ENCODE data around the gene SCAMP1.

SCAMP1 gene

DNA sequence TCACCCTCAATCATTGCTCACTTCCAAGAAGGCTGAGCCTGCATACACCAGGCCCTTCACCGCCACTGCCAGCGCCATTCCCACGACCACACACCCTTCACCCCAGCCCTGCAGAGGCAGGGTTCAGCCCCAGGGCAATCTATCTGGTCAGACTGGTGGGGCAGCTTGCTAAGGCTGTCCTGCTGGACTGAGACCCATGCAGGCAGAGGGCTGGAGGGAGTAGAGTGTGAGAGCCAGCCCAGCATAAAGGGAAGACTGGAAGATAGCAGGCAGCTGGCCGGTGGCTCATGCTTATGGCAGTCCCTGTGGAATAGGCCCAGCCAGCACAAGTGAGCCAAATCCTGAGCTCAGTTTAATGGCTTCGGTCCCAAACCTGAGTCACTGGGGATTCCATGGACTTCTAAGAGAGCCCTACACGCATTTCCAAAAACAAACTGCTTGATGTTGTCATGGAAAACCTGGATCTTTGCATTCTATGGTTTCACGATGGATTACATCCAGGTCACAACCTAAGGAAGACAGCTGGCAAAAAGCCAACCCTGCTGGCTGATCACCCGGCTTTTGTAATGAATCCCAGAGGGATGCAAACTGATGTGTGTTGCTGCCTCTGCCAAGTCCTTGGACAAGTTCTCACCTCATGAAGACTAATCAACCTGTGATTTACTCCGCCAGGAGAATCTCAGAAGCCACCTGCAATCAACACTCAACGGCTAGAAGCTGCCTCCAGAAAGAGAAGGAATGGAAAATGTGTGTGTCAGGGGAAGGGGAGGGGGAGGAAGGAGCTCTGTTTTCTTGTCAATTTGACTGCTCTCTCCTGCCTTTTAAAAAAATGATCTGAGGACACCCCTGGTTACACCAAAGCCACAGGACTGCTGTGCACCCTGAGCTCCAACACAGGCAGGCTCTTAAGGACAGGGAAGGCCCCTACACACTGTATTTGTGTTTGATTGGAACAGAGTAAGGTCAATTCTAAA is 144.6 kb downstream of the SCAMP1 start:
- Mint-ChIP-seq H3K4me1 (ENCODE audit: low read depth) (peaks cover 10% of the 10 kb centered on the region), H3K27me3 (peaks cover 51% of the 10 kb centered on the region), H3K27ac (no peak overlapping the region), H3K4me3 (no peak overlapping the region), H3K9me3 (no peaks in the 10 kb centered on the region), H3K36me3 (ENCODE audit: low read depth) (no peaks in the 10 kb centered on the region)

GRCh38 chr5:78505860-78506259 is 145.4 kb downstream of the SCAMP1 start:
- H3K36me3 Mint-ChIP-seq (ENCODE audit: low read depth) = no peaks in the 10 kb centered on the region
- H3K9me3 Mint-ChIP-seq = no peaks in the 10 kb centered on the region
- H3K4me3 Mint-ChIP-seq = no peak overlapping the region
- H3K4me1 Mint-ChIP-seq (ENCODE audit: low read depth) = peaks cover 10% of the 10 kb centered on the region
- H3K27ac Mint-ChIP-seq = no peak overlapping the region
- H3K27me3 Mint-ChIP-seq = peaks cover 50% of the 10 kb centered on the region

- Mint-ChIP-seq H3K4me3 (no peak overlapping the region), H3K27me3 (peaks cover 52% of the 10 kb centered on the region), H3K36me3 (ENCODE audit: low read depth) (no peaks in the 10 kb centered on the region), H3K27ac (no peak overlapping the region), H3K9me3 (no peaks in the 10 kb centered on the region), H3K4me1 (ENCODE audit: low read depth) (peaks cover 10% of the 10 kb centered on the region)
These were observed 146.0 kb downstream of the SCAMP1 start for GRCh38 chr5:78506261-78507024.

GRCh38 chr5:78507531-78507930 is 147.1 kb downstream of the SCAMP1 start:
- Mint-ChIP-seq H3K27me3 (peaks cover 48% of the 10 kb centered on the region), H3K36me3 (ENCODE audit: low read depth) (no peaks in the 10 kb centered on the region), H3K9me3 (no peaks in the 10 kb centered on the region), H3K27ac (no peak overlapping the region), H3K4me1 (ENCODE audit: low read depth) (peaks cover 10% of the 10 kb centered on the region), H3K4me3 (no peak overlapping the region)

DNA sequence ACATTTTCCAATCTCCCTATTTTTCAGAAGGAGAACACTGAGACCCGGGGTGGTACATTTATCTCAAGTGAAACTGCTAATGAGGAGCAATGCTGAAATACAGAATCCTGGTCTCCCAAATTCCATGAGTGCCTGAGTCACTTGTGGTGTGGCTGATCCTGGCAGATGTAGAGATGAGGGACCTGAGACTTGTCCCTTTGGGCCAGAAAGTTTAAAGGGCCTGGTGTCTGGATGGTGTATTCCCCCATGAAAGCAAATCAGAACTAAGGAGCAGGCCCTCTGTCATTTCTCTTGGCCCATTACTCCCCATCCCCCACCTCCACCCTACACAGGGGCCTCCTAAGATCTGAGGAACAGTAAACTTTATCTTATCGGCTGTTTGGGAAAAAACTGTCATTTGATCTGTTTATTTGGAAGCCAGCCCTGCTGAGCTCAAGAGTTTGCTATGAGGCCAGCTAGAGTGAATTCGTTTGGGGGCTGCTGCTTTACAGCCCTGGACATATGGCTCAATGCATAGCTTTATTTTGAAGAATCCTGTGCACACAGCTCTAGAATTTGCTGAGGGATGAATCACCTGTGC is 147.9 kb downstream of the SCAMP1 start:
- Mint-ChIP-seq H3K36me3 (ENCODE audit: low read depth) (no peaks in the 10 kb centered on the region), H3K9me3 (no peaks in the 10 kb centered on the region), H3K4me3 (no peak overlapping the region), H3K4me1 (ENCODE audit: low read depth) (peaks cover 10% of the 10 kb centered on the region), H3K27ac (no peak overlapping the region), H3K27me3 (peaks cover 48% of the 10 kb centered on the region)

DNA sequence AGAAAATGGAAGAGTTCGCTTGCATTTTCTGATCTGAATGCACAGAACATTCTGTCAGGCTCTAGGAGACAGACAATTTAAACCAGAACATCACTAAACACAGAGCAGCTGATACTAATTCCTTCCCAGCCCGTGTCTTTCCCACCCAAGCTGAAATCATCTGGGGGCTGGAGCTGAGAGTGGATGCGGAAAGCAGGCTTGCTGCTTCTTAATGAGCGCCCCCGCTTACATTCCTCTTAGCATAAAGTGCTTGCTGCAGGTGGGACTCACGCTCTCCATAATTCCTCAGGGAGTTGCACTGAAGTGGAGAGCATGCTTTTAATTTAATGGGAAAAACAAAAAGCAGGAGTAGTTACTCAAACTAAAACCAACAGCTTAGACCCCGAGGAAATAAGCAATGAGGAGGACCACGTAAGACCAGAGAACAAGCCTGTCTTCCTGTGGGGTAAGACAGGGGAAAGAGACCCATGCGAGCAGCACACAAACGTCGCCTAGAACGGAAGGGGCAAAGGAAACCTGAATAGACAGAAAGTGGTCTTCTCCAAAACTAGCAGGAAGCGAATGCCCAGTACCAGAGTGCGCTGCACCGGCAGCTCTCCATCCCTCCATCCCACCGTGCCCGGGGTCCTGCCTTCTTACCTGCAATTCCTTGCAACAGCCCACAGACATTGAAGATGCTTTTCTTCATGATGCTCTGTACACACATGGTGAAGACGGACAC is 148.9 kb downstream of the SCAMP1 start:
- Mint-ChIP-seq H3K27ac (no peak overlapping the region), H3K4me1 (ENCODE audit: low read depth) (peaks cover 10% of the 10 kb centered on the region), H3K4me3 (peak overlapping the region; percentile 84), H3K9me3 (no peaks in the 10 kb centered on the region), H3K27me3 (peaks cover 48% of the 10 kb centered on the region), H3K36me3 (ENCODE audit: low read depth) (no peaks in the 10 kb centered on the region)

DNA sequence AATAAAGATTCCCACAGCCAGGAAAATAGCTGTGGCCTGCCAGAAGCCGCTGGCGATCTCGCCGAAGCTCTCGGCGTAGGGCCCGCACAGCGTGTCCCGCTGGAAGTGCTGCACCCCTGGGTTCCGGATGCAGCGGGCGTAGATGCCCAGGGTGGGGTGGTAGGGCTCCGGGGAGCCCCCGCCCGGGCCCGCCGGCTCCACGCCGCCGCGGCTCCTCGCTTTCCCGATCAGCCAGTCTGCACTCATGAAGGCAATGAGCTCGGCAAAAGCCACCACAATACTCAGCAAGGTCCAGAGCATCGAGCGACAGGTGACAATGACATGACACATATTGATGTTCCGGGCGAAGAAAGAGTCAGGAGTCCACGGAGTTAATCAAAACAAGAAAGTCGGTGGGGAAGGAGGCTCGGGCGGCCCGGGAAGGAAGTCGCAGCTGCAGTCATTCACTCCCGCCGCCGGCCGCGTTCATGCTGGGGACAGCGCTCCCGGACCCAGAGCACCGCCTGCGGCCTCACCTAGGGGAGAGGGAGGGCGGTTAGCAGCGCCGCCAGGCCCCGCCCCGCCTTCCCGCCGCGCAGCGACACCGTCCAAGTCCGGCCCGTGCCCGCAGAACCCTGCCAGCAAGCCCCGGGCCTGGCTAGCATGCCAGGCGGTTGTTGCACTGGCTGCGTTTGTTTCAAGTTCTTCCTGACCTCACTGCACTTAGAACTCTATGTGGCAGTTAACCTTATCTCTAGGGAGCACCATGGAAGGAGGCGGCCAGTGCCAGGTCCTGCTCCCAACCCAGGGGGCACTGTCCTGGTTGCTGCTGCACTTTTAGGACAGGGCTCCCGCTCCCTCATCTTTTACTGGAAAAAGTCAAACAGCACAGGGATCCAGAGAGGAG is 149.7 kb downstream of the SCAMP1 start:
- Mint-ChIP-seq H3K4me1 (ENCODE audit: low read depth) (peaks cover 10% of the 10 kb centered on the region), H3K9me3 (no peaks in the 10 kb centered on the region), H3K36me3 (ENCODE audit: low read depth) (no peaks in the 10 kb centered on the region), H3K27me3 (peaks cover 57% of the 10 kb centered on the region), H3K27ac (no peak overlapping the region), H3K4me3 (peak overlapping the region; percentile 84)

DNA sequence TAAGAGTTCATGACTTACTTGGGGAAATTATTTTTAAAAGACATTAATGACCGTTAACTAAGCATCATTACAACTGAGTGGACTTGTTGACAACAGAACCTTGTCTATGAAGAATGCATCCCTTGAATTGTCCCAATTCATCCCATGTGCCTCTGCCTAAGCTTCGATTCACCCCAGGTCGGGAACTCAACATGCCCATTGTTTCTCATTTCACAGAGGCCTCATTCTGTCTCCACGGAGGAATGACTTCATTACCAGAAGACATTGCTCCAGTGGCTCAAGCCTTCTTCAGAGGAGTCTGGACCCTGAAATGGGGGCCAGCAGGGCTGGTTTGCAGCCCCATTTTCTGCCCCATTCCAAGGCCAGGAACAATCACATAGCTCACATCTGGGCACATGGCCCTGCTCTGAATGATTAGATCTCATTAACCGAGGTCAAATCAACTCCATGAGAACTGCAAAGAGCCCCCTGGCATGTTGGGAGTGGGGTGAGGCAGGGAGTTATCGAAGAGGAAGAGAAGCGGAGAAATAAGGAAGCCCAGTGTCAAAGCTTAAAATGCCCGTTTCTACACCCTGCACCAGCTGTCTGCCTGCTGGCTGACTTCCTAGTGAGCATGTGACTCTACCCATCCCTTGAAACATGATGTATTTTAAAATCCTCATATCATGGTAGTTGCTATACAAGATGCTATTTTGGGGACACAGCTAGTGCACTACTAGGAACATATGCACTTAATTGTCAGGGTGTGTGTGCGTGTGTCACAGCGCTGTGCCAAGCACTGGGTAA is 150.9 kb downstream of the SCAMP1 start:
- Mint-ChIP-seq H3K27ac (no peak overlapping the region), H3K27me3 (peaks cover 55% of the 10 kb centered on the region), H3K36me3 (ENCODE audit: low read depth) (no peaks in the 10 kb centered on the region), H3K9me3 (no peaks in the 10 kb centered on the region), H3K4me3 (no peak overlapping the region), H3K4me1 (ENCODE audit: low read depth) (peaks cover 10% of the 10 kb centered on the region)

DNA sequence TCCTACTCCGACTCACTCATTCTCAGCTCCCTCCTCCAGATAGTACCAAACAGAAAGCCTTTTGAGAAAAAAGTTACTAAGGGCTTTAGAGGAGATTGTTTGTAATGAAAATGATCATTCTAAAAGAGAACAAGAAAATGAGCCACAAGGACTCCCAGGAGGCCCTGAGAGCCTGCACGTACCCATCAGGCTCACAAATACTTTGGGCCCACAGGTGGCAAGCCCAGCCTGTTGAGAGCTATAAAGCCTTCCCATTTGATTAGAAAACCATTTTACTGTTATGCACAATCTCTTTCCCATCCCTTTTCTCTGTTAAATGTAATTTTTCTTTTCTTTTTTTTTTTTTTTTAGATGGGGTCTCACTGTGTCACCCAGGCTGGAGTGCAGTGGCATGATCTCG is 152.0 kb downstream of the SCAMP1 start:
- H3K9me3 Mint-ChIP-seq = no peaks in the 10 kb centered on the region
- peaks cover 10% of the 10 kb centered on the region for H3K4me1 Mint-ChIP-seq (ENCODE audit: low read depth)
- peaks cover 56% of the 10 kb centered on the region for H3K27me3 Mint-ChIP-seq
- H3K4me3 Mint-ChIP-seq = no peak overlapping the region
- no peaks in the 10 kb centered on the region for H3K36me3 Mint-ChIP-seq (ENCODE audit: low read depth)
- H3K27ac Mint-ChIP-seq = no peak overlapping the region

DNA sequence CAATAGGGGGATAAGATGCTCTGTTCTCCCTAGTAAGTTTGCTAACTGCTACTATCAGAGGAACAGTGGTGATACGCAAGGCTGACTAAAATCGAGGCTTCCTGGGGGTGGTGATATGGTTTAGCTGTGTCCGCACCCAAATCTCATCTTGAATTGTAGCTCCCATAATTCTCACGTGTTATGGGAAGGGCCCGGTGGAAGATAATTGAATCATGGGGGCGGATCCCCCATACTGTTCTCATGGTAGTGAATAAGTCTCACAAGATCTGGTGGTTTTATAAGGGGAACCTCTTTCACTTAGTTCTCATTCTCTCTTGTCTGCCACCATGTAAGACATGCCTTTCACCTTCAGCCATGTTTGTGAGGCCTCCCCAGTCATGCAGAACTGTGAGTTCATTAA is 153.0 kb downstream of the SCAMP1 start:
- Mint-ChIP-seq H3K27me3 (peaks cover 50% of the 10 kb centered on the region), H3K36me3 (ENCODE audit: low read depth) (no peaks in the 10 kb centered on the region), H3K27ac (no peak overlapping the region)

GRCh38 chr5:78514427-78515330 is 154.3 kb downstream of the SCAMP1 start:
- Mint-ChIP-seq H3K4me3 (no peak overlapping the region), H3K27me3 (peaks cover 45% of the 10 kb centered on the region), H3K4me1 (ENCODE audit: low read depth) (peaks cover under 1% of the 10 kb centered on the region), H3K27ac (no peak overlapping the region), H3K36me3 (ENCODE audit: low read depth) (no peaks in the 10 kb centered on the region), H3K9me3 (no peaks in the 10 kb centered on the region)

More for the DNA sequence above, 153.0 kb downstream of the SCAMP1 start:
- H3K9me3 Mint-ChIP-seq = no peaks in the 10 kb centered on the region
- H3K4me3 Mint-ChIP-seq = no peak overlapping the region
- peaks cover 10% of the 10 kb centered on the region for H3K4me1 Mint-ChIP-seq (ENCODE audit: low read depth)

DNA sequence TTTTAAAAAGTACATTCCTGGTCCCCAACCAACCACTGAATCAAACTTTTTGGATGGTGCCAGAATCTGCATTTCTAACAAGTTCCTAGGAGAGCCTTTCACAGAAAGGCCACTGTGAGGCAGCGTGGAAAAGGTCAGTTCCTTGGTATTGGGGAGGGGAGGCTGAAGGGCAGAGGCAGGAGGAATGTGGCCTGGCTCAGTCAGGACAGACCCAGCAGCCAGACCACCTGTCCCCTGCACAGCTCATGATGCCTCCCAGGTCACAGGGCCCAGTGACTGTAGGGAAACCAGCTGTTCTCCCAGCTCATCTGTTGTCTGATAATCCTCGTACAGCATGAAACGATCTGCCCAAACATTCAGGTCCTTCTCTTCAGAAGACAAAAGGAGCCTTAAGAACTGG is 155.3 kb downstream of the SCAMP1 start:
- H3K4me1 Mint-ChIP-seq (ENCODE audit: low read depth) = no peaks in the 10 kb centered on the region
- H3K36me3 Mint-ChIP-seq (ENCODE audit: low read depth) = no peaks in the 10 kb centered on the region
- H3K9me3 Mint-ChIP-seq = no peaks in the 10 kb centered on the region
- peaks cover 47% of the 10 kb centered on the region for H3K27me3 Mint-ChIP-seq
- H3K4me3 Mint-ChIP-seq = no peak overlapping the region
- no peak overlapping the region for H3K27ac Mint-ChIP-seq

Data from stimulated activated naive CD8-positive, alpha-beta T cell treated with anti-CD3 and anti-CD28 coated beads, Interleukin-15, Interleukin-2, amounts not matched to agents 100 ng/mL and 50 ng/mL, for 24 hours (primary cell).